Embryonic facial prominence (tissue), 1 donor: ENCODE results near the gene GPR107.

ENCODE experiments used
- DNase-seq: peaks from one replicate; pipeline ENCODE4 v3.0.0-alpha.2; 2016; ENCODE audit errors: extremely low spot score

Gene GPR107

GRCh38 chr9:130183133-130183762 is 129.5 kb downstream of the GPR107 start:
- peak; percentile 25 for DNase-seq

GRCh38 chr9:130185017-130185416 is 131.3 kb downstream of the GPR107 start:
- DNase-seq = no peak

- no peak for DNase-seq
Observed at GRCh38 chr9:130185490-130186031, 131.9 kb downstream of the GPR107 start.

- no peak for DNase-seq
Observed at GRCh38 chr9:130186051-130186450, 132.3 kb downstream of the GPR107 start.

GRCh38 chr9:130186839-130187522 is 133.3 kb downstream of the GPR107 start:
- DNase-seq = no peak

- DNase-seq = no peak
Observed at GRCh38 chr9:130187523-130187846, 133.8 kb downstream of the GPR107 start.

GRCh38 chr9:130188860-130189481 is 135.3 kb downstream of the GPR107 start:
- DNase-seq = no peak
